ENCODE results near the gene JAK2. TPM values are rescaled to one million over a fixed set of nuclear protein-coding genes. Genes with fewer than 3 reads are reported as not detected.

Gene JAK2
- total and polyA plus RNA-seq, 2 experiments from 2014 or later: 14.3 to 17.1 TPM

DNA sequence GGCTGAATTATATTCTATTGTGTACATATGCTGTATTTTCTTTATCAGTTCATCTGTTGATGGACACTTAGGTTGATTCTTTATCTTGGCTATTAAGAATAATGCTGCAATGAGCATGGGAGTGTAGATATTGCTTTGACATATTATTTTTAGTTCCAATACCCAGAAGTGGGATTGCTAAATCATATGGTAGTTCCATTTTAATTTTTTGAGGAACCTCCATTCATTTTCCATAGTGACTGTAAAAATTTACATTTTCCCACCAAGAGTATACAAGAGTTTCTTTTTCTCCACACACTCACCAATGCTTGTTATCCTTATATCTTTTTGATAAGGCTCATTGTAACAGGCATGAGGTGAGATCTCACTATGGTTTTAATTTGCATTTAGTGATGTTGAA lies 19.4 kb downstream of the JAK2 start:
- H3K36me3 ChIP-seq (replicated peaks; ENCODE audit: insufficient read depth, low read depth): no peaks in the 10 kb centered on the region
- no peak overlapping the region for H2AFZ ChIP-seq
- no peaks in the 10 kb centered on the region for H3K4me1 ChIP-seq (ENCODE audit: insufficient read depth)
- TF ChIP-seq EZH2phosphoT487 (IDR thresholded peaks at IDR 0.05; ENCODE audit: low read depth, severe bottlenecking, unreplicated experiment) (no peak), EZH2 (IDR thresholded peaks at IDR 0.05; ENCODE audit: borderline replicate concordance) (no peak)
- TF ChIP-seq, protein P1, sequence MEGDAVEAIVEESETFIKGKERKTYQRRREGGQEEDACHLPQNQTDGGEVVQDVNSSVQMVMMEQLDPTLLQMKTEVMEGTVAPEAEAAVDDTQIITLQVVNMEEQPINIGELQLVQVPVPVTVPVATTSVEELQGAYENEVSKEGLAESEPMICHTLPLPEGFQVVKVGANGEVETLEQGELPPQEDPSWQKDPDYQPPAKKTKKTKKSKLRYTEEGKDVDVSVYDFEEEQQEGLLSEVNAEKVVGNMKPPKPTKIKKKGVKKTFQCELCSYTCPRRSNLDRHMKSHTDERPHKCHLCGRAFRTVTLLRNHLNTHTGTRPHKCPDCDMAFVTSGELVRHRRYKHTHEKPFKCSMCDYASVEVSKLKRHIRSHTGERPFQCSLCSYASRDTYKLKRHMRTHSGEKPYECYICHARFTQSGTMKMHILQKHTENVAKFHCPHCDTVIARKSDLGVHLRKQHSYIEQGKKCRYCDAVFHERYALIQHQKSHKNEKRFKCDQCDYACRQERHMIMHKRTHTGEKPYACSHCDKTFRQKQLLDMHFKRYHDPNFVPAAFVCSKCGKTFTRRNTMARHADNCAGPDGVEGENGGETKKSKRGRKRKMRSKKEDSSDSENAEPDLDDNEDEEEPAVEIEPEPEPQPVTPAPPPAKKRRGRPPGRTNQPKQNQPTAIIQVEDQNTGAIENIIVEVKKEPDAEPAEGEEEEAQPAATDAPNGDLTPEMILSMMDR (IDR thresholded peaks at IDR 0.05; ENCODE audit: poor library complexity): no peak
- no peaks in the 10 kb centered on the region for H4K20me1 ChIP-seq (ENCODE audit: insufficient read depth, poor library complexity, severe bottlenecking)
- H3K27ac ChIP-seq: no peak overlapping the region
- peaks cover 7% of the 10 kb centered on the region for H3K9me3 ChIP-seq (ENCODE audit: low read depth)
- H3K4me3 ChIP-seq: no peak overlapping the region
- DNase-seq (ENCODE audit: low spot score): no peak
- no peaks in the 10 kb centered on the region for H3K9me2 ChIP-seq (replicated peaks; ENCODE audit: insufficient read depth)
- H3K79me2 ChIP-seq: peaks cover 59% of the 10 kb centered on the region
- H3K4me2 ChIP-seq: no peak overlapping the region
- no peaks in the 10 kb centered on the region for H3K27me3 ChIP-seq

DNA sequence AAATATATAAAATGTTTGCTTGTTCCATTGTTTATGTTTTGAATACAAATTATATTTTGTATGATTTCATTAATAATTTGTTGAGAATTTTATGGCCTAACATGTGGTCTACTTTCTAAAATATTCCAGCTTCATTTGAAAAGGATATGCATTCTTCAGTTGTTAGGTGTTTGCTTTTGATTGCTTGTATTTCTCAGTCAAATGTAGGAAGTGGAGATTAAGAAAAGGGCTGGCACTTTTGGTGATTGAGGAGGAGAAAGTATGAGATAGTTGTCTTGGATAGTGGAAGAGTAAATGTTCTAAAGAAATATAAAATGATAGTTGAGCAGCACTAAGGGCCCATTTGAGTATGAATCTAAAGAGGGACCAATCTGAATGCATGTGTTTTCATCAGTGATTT lies 23.1 kb downstream of the JAK2 start:
- Histone ChIP-seq H2AFZ (no peak overlapping the region), H3K79me2 (peaks cover 59% of the 10 kb centered on the region), H3K4me2 (no peak overlapping the region)

DNA sequence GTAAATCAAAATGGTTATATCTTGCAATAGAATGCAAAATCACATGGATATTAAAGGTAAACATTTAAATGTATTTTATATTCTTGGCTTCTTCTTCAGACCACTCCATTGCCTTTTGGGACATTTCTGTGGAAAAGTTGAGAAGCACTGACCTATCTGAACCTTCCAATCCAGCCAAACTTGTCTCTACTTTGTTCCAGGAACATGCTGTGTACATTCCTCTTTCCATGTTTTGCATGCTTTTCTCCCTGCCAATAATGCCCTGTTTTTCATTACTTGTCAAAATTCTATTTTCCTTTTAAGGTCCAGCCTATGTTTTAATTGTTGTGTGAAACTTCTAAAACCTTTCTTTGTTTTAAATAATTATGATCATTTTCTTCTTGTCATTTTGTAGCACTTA lies 28.3 kb downstream of the JAK2 start:
- Histone ChIP-seq H3K4me1 (ENCODE audit: insufficient read depth) (no peaks in the 10 kb centered on the region), H2AFZ (no peak overlapping the region), H4K20me1 (ENCODE audit: insufficient read depth, poor library complexity, severe bottlenecking) (peaks cover 4% of the 10 kb centered on the region), H3K79me2 (peaks cover 59% of the 10 kb centered on the region), H3K27ac (no peak overlapping the region), H3K9me3 (ENCODE audit: low read depth) (no peaks in the 10 kb centered on the region), H3K27me3 (no peaks in the 10 kb centered on the region), H3K9me2 (replicated peaks; ENCODE audit: insufficient read depth) (no peaks in the 10 kb centered on the region), H3K4me3 (no peak overlapping the region), H3K36me3 (replicated peaks; ENCODE audit: insufficient read depth, low read depth) (no peaks in the 10 kb centered on the region), H3K4me2 (no peak overlapping the region)
- no peak for DNase-seq (ENCODE audit: low spot score)
- TF ChIP-seq EZH2 (IDR thresholded peaks at IDR 0.05; ENCODE audit: borderline replicate concordance) (no peak), EZH2phosphoT487 (IDR thresholded peaks at IDR 0.05; ENCODE audit: low read depth, severe bottlenecking, unreplicated experiment) (no peak)
- TF ChIP-seq, protein P1 (IDR thresholded peaks at IDR 0.05; ENCODE audit: poor library complexity): no peak

More for the DNA sequence above, 23.1 kb downstream of the JAK2 start:
- Histone ChIP-seq H3K9me2 (replicated peaks; ENCODE audit: insufficient read depth) (no peaks in the 10 kb centered on the region), H3K27ac (no peak overlapping the region), H3K4me3 (no peak overlapping the region), H3K27me3 (no peaks in the 10 kb centered on the region), H3K4me1 (ENCODE audit: insufficient read depth) (no peaks in the 10 kb centered on the region), H4K20me1 (ENCODE audit: insufficient read depth, poor library complexity, severe bottlenecking) (peaks cover 4% of the 10 kb centered on the region), H3K36me3 (replicated peaks; ENCODE audit: insufficient read depth, low read depth) (no peaks in the 10 kb centered on the region), H3K9me3 (ENCODE audit: low read depth) (peaks cover 3% of the 10 kb centered on the region)
- DNase-seq (ENCODE audit: low spot score): no peak
- TF ChIP-seq EZH2 (IDR thresholded peaks at IDR 0.05; ENCODE audit: borderline replicate concordance) (no peak), EZH2phosphoT487 (IDR thresholded peaks at IDR 0.05; ENCODE audit: low read depth, severe bottlenecking, unreplicated experiment) (no peak)
- TF ChIP-seq, protein P1 (IDR thresholded peaks at IDR 0.05; ENCODE audit: poor library complexity): no peak

DNA sequence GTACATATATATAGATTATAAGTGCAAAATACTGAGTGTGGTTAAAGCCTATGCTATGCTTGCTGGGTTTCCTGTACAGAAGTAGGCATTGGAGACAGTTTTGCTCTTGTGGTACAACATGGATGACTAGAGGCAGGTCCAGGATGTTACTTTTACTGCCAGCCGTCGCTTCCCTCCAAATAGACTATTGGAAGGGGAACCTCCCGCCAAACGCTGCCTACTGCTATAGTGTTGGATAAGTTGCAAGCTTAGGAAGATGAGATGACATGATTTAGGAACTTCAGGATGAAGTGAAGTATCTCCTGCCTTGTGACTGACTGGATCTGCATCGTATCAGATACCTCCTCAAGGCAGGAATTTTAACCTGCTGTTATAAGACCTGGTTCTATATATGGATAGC lies 30.9 kb downstream of the JAK2 start:
- TF ChIP-seq EZH2 (IDR thresholded peaks at IDR 0.05; ENCODE audit: borderline replicate concordance): no peak
- TF ChIP-seq EZH2phosphoT487 (IDR thresholded peaks at IDR 0.05; ENCODE audit: low read depth, severe bottlenecking, unreplicated experiment): no peak
- TF ChIP-seq, protein P1 (IDR thresholded peaks at IDR 0.05; ENCODE audit: poor library complexity): no peak
- no peak overlapping the region for H3K4me3 ChIP-seq
- H2AFZ ChIP-seq: no peak overlapping the region
- no peaks in the 10 kb centered on the region for H3K9me3 ChIP-seq (ENCODE audit: low read depth)
- H4K20me1 ChIP-seq (ENCODE audit: insufficient read depth, poor library complexity, severe bottlenecking): peaks cover 2% of the 10 kb centered on the region
- DNase-seq (ENCODE audit: low spot score): no peak
- H3K27me3 ChIP-seq: no peaks in the 10 kb centered on the region
- no peaks in the 10 kb centered on the region for H3K4me1 ChIP-seq (ENCODE audit: insufficient read depth)
- H3K4me2 ChIP-seq: no peak overlapping the region
- H3K27ac ChIP-seq: no peak overlapping the region
- 82% methylated on average over 5 of the region's 5 CpGs for WGBS (ENCODE audit: low lambda C conversion rate, missing lambda C conversion rate)
- H3K9me2 ChIP-seq (replicated peaks; ENCODE audit: insufficient read depth): no peaks in the 10 kb centered on the region
- no peaks in the 10 kb centered on the region for H3K36me3 ChIP-seq (replicated peaks; ENCODE audit: insufficient read depth, low read depth)
- peaks cover 51% of the 10 kb centered on the region for H3K79me2 ChIP-seq
